H1 (cell line): ENCODE data around the gene PTN. TPM values are rescaled to one million over a fixed set of nuclear protein-coding genes. Genes with fewer than 3 reads are reported as not detected.

Source experiments
- CTCF ChIA-PET: fragments of 300-600 bp; sonication (Branson Sonifier 250); formaldehyde crosslinking; loops from one replicate; lab custom pipeline; 2021; ENCODE audit not compliant: partially characterized antibody; lab: Charles Lee
- POLR2A ChIA-PET: fragments of 300-600 bp; sonication (Branson Sonifier 250); formaldehyde crosslinking; loops from one replicate; lab custom pipeline; 2021; ENCODE audit warnings: inconsistent platforms; ENCODE audit not compliant: partially characterized antibody; lab: Charles Lee
- DNase-seq, 2 experiments: peaks; one replicate each; pipeline versions ENCODE4 v3.0.0 to v3.0.0-alpha.2; 2010 to 2022; ENCODE audit warnings: low spot score in 2 of 2, low read depth in 1 of 2, mixed read lengths in 1 of 2
- FAIRE-seq: peaks from 2 replicates; lab custom pipeline; 2011; peaks lifted over from hg19 to GRCh38; lab: Jason Lieb, UNC
- H2AFZ ChIP-seq: 2 replicates; pipeline ENCODE4 v1.8.1; 2012; ENCODE audit warnings: low read length, inconsistent platforms
- H2AK5ac ChIP-seq: 2 replicates; pipeline ENCODE4 v1.6.1; 2013; ENCODE audit warnings: low read depth, low read length
- H2BK120ac ChIP-seq: replicated peaks from 2 replicates; pipeline ENCODE3; 2013; ENCODE audit warnings: low read depth, low read length, inconsistent platforms
- H2BK12ac ChIP-seq: 2 replicates; pipeline ENCODE4 v1.6.1; 2013; ENCODE audit warnings: low read depth, low read length
- H2BK15ac ChIP-seq: 2 replicates; pipeline ENCODE4 v1.6.1; 2013; ENCODE audit warnings: low read length
- H2BK20ac ChIP-seq: 2 replicates; pipeline ENCODE4 v1.6.1; 2013; ENCODE audit warnings: low read length
- H2BK5ac ChIP-seq: 2 replicates; pipeline ENCODE4 v1.6.1; 2013; ENCODE audit warnings: low read depth, low read length
- H3K14ac ChIP-seq: 2 replicates; pipeline ENCODE4 v1.6.1; 2013; ENCODE audit warnings: inconsistent platforms; ENCODE audit not compliant: insufficient read length
- H3K18ac ChIP-seq: 2 replicates; pipeline ENCODE4 v1.6.1; 2013; ENCODE audit warnings: low read length; ENCODE audit errors: extremely low read depth
- H3K23ac ChIP-seq: 2 replicates; pipeline ENCODE4 v1.6.1; 2013; ENCODE audit warnings: inconsistent platforms; ENCODE audit not compliant: insufficient read length
- H3K23me2 ChIP-seq: 2 replicates; pipeline ENCODE4 v1.6.1; 2013; ENCODE audit warnings: low read depth, low read length
- H3K27ac ChIP-seq: 2 replicates; pipeline ENCODE4 v1.6.1; 2011; ENCODE audit warnings: low read depth, low read length, inconsistent platforms
- H3K27me3 ChIP-seq, 4 experiments: replicated peaks in 1 of 4; 1 replicate in 1 of 4; 2 replicates in 3 of 4; pipeline versions ENCODE4 v1.6.1 to v1.8.1; 2011 to 2013; ENCODE audit warnings: low read length in 3 of 4, mild to moderate bottlenecking in 3 of 4, inconsistent platforms in 2 of 4, mixed read lengths in 2 of 4, moderate library complexity in 1 of 4; ENCODE audit not compliant: control insufficient read depth in 3 of 4, insufficient read depth in 3 of 4; ENCODE audit errors: extremely low read depth in 1 of 4
- H3K36me3 ChIP-seq, 4 experiments: 2 replicates each; pipeline versions ENCODE4 v1.6.1 to v1.8.1; 2011 to 2013; ENCODE audit warnings: mild to moderate bottlenecking in 4 of 4, low read length in 3 of 4, moderate library complexity in 2 of 4, control low read depth in 1 of 4, inconsistent platforms in 1 of 4; ENCODE audit not compliant: insufficient read depth in 4 of 4, control insufficient read depth in 2 of 4
- H3K4ac ChIP-seq: replicated peaks from 2 replicates; pipeline ENCODE3; 2013; ENCODE audit warnings: low read length, low read depth, mixed read lengths, inconsistent platforms; ENCODE audit not compliant: insufficient read length
- H3K4me1 ChIP-seq, 4 experiments: replicated peaks in 1 of 4; 1 replicate in 1 of 4; 2 replicates in 3 of 4; pipeline versions ENCODE4 v1.6.1 to v1.8.1; 2011 to 2013; ENCODE audit warnings: low read length in 3 of 4, inconsistent platforms in 2 of 4, mixed read lengths in 1 of 4; ENCODE audit not compliant: insufficient read depth in 4 of 4, control insufficient read depth in 3 of 4
- H3K4me2 ChIP-seq, 2 experiments: 2 replicates each; pipeline versions ENCODE4 v1.6.1 to v1.8.1; 2011 to 2013; ENCODE audit warnings: low read depth in 2 of 2, low read length in 2 of 2, control low read depth in 1 of 2, inconsistent platforms in 1 of 2, mild to moderate bottlenecking in 1 of 2; ENCODE audit not compliant: insufficient read depth in 1 of 2
- H3K4me3 ChIP-seq, 4 experiments: fragments of 200-600, 300-600 bp in 1 of 4; sonication (generic), shearing (Covaris generic), sonication (Bioruptor Twin) in 1 of 4; 2 replicates each; pipeline versions ENCODE4 v1.5.1 to v1.8.1; 2011 to 2016; ENCODE audit warnings: low read length in 4 of 4, low read depth in 3 of 4, control low read depth in 2 of 4, inconsistent platforms in 2 of 4, mild to moderate bottlenecking in 2 of 4, mixed read lengths in 1 of 4, moderate library complexity in 1 of 4; ENCODE audit not compliant: insufficient read depth in 2 of 4; ENCODE audit errors: extremely low read depth in 1 of 4
- H3K56ac ChIP-seq: replicated peaks from 2 replicates; pipeline ENCODE3; 2013; ENCODE audit warnings: low read depth, mild to moderate bottlenecking, mixed read lengths, low read length, inconsistent platforms; ENCODE audit not compliant: insufficient read length
- H3K79me1 ChIP-seq: 2 replicates; pipeline ENCODE4 v1.6.1; 2013; ENCODE audit warnings: low read depth, low read length, control low read depth
- H3K79me2 ChIP-seq, 2 experiments: 2 replicates each; pipeline versions ENCODE4 v1.6.1 to v1.8.1; 2012 to 2013; ENCODE audit warnings: low read length in 2 of 2, mild to moderate bottlenecking in 2 of 2, inconsistent platforms in 1 of 2; ENCODE audit not compliant: insufficient read depth in 2 of 2, control insufficient read depth in 1 of 2
- H3K9ac ChIP-seq, 4 experiments: replicated peaks in 1 of 4; 1 replicate in 1 of 4; 2 replicates in 3 of 4; pipeline versions ENCODE4 v1.6.1 to v1.8.1; 2011 to 2013; ENCODE audit warnings: low read depth in 3 of 4, low read length in 3 of 4, control low read depth in 2 of 4, mild to moderate bottlenecking in 2 of 4, moderate library complexity in 2 of 4, inconsistent platforms in 1 of 4; ENCODE audit errors: extremely low read depth in 1 of 4
- H3K9me3 ChIP-seq, 2 experiments: 2 replicates each; pipeline versions ENCODE4 v1.6.1 to v1.8.1; 2012 to 2013; ENCODE audit warnings: mild to moderate bottlenecking in 2 of 2, moderate library complexity in 2 of 2, control low read depth in 1 of 2, inconsistent platforms in 1 of 2, low read depth in 1 of 2, low read length in 1 of 2, mixed read lengths in 1 of 2; ENCODE audit not compliant: insufficient read depth in 2 of 2
- H4K20me1 ChIP-seq, 2 experiments: replicated peaks in 1 of 2; 2 replicates each; pipeline versions ENCODE3 to v1.8.1; 2011 to 2013; ENCODE audit warnings: inconsistent platforms in 2 of 2, low read length in 2 of 2, mild to moderate bottlenecking in 1 of 2; ENCODE audit not compliant: insufficient read depth in 2 of 2, control insufficient read depth in 1 of 2
- H4K5ac ChIP-seq: 2 replicates; pipeline ENCODE4 v1.6.1; 2013; ENCODE audit warnings: low read length, low read depth, mixed read lengths, inconsistent platforms; ENCODE audit not compliant: insufficient read length
- H4K8ac ChIP-seq: 2 replicates; pipeline ENCODE4 v1.8.0; 2013; ENCODE audit warnings: mild to moderate bottlenecking, moderate library complexity, low read length, inconsistent platforms; ENCODE audit not compliant: insufficient read depth; ENCODE audit errors: extremely low read depth
- H4K91ac ChIP-seq: replicated peaks from 2 replicates; pipeline ENCODE3; 2013; ENCODE audit warnings: low read length, mixed read lengths, inconsistent platforms; ENCODE audit not compliant: insufficient read length
- RFX5 ChIP-seq: IDR thresholded peaks from 2 replicates; pipeline ENCODE4 v1.6.1; 2011; ENCODE audit warnings: low read depth, low read length, improper control_type of control experiment, borderline replicate concordance
- WGBS, 2 experiments: shearing (Covaris generic) in 1 of 2; methylation state at CpG; one replicate each; pipeline versions ENCODE4 v1.1.6 to v1.1.7; 2013 to 2015; ENCODE audit warnings: low lambda C conversion rate in 2 of 2, mixed read lengths in 2 of 2, inconsistent platforms in 1 of 2, low coverage in 1 of 2, missing lambda C conversion rate in 1 of 2; ENCODE audit not compliant: insufficient replicate concordance in 2 of 2, insufficient coverage in 1 of 2, insufficient read length in 1 of 2; ENCODE audit errors: extremely low coverage in 1 of 2, missing lambda C conversion rate in 1 of 2; 5-methylcytosine and 5-hydroxymethylcytosine counted together
- polyA plus RNA-seq, 7 experiments: library from polyadenylated mRNA; depleted of rRNA in 3 of 7; stranded (reverse) in 5 of 7; unstranded in 2 of 7; fragments of >200 nt in 5 of 7; fragments of 200-250 nt in 2 of 7; gene quantifications; 1 replicate in 5 of 7; 2 replicates in 1 of 7; 4 replicates in 1 of 7; pipeline versions ENCODE4 v1.2.1 to v1.2.3, GENCODE V29; 2011 to 2013; ENCODE audit warnings: missing spikeins in 2 of 7, mixed read lengths in 2 of 7
- total RNA-seq: library from RNA; stranded (reverse); fragmentation: NEBNext Ultra II Directional; extraction: Animal tissue kit (Norgen Biotek cat#: 25700); gene quantifications from 2 replicates; pipeline ENCODE4 v1.2.1, GENCODE V29; 2021

The PTN gene
- total and polyA plus RNA-seq, 2 of the 8 experiments (the other 6 are each of a cell fraction or from before 2014, with no cell fraction given), result 23.1 to 27.8 TPM

DNA sequence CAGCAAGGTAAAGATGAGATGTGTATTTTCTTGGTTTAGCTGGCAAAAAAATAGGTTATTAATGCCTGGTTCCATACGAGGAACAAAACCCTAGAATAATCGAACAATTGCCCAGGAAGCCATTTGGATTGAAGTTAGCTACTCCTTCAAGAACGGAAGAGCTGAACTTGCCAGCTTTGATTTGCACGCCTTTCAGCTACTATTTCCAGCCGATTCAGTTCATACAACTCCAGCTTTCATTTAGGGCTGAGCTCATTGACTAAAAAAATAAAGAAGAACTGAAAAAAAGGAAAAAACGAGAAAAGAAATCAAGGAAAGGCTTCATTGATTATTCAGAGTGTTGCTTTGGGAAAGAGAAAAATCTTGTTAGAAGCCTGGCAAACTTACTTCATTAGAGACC is 60.4 kb downstream of the PTN start:
- Histone ChIP-seq H2AK5ac (no peak overlapping the region), H2BK5ac (no peak overlapping the region), H3K56ac (no peak overlapping the region), H2BK12ac (no peak overlapping the region), H3K27me3 (no peaks in the 10 kb centered on the region), H3K79me2 (no peaks in the 10 kb centered on the region), H2BK120ac (no peak overlapping the region), H3K9ac (no peak overlapping the region), H2BK20ac (no peak overlapping the region), H4K8ac (no peak overlapping the region), H3K9me3 (no peaks in the 10 kb centered on the region), H3K27ac (no peak overlapping the region), H2BK15ac (no peak overlapping the region), H3K4ac (no peak overlapping the region), H3K14ac (no peak overlapping the region), H3K23me2 (no peaks in the 10 kb centered on the region; the same call in 1 of the 2 replicates), H3K36me3 (no peaks in the 10 kb centered on the region), H3K23ac (no peak overlapping the region), H3K4me3 (no peak overlapping the region), H2AFZ (no peak overlapping the region), H3K18ac (no peak overlapping the region), H4K20me1 (no peaks in the 10 kb centered on the region), H4K91ac (no peak overlapping the region), H3K4me2 (no peak overlapping the region), H3K4me1 (peaks cover 0 to 1% (median 0%) of the 10 kb centered on the region in 4 experiments; a peak in 1 of 7 replicates), H3K79me1 (no peaks in the 10 kb centered on the region), H4K5ac (no peak overlapping the region)
- ChIA-PET POLR2A (no interaction called here), CTCF (no interaction called here)
- TF ChIP-seq RFX5, result no peak
- whole genome bisulfite sequencing, 2 experiments, result 90% methylated on average over 6 of the region's 6 CpGs; no CpG with 5 or more reads in 1 of the 2 experiments
- FAIRE-seq (no peak), DNase-seq (no peak)
